Transverse colon (tissue), 4 donors: Measurements from ENCODE around the gene SLC4A8. TPM values are rescaled to one million over a fixed set of nuclear protein-coding genes. Genes with fewer than 3 reads are reported as not detected.

ENCODE experiments used
- DNase-seq: peaks from one replicate; pipeline ENCODE4 v3.0.0-alpha.2; 2019
- H3K27ac ChIP-seq, 4 donors: fragments of 200-600 bp; sonication (generic); 2 replicates each; pipeline ENCODE4 v1.5.1; 2016 to 2018; ENCODE audit warnings: inconsistent platforms in 4 of 4
- H3K27me3 ChIP-seq: fragments of 200-600 bp; sonication (generic); 2 replicates; pipeline ENCODE4 v1.5.1; 2017; ENCODE audit warnings: inconsistent platforms
- H3K36me3 ChIP-seq, 4 donors: fragments of 200-600 bp; sonication (generic); 2 replicates each; pipeline ENCODE4 v1.5.1; 2017 to 2019; ENCODE audit warnings: inconsistent platforms in 4 of 4
- H3K4me1 ChIP-seq, 4 donors: fragments of 200-600 bp; sonication (generic); 2 replicates each; pipeline ENCODE4 v1.5.1; 2017 to 2020; ENCODE audit warnings: inconsistent platforms in 4 of 4
- H3K4me3 ChIP-seq, 4 donors: fragments of 200-600 bp; sonication (generic); 1 replicate in 1 of 4; 2 replicates in 3 of 4; pipeline versions ENCODE4 v1.5.1 to v1.6.1; 2017 to 2019; ENCODE audit warnings: inconsistent platforms in 4 of 4
- H3K9me3 ChIP-seq, 2 donors: fragments of 200-600 bp; sonication (generic); 2 replicates each; pipeline ENCODE4 v1.5.1; 2017 to 2019; ENCODE audit warnings: inconsistent platforms in 2 of 2
- EP300 ChIP-seq: sonication (generic); formaldehyde crosslinking; IDR thresholded peaks from one replicate; pipeline ENCODE4 v1.6.1; 2017; ENCODE audit warnings: antibody characterized with exemption, low read depth
- POLR2A ChIP-seq: fragments of 450-650 bp; IDR thresholded peaks from one replicate; pipeline ENCODE4 v1.6.1; 2016; ENCODE audit warnings: antibody characterized with exemption, mild to moderate bottlenecking, moderate library complexity
- POLR2AphosphoS5 ChIP-seq, 3 donors: sonication (generic); formaldehyde crosslinking; IDR thresholded peaks; one replicate each; pipeline ENCODE4 v1.6.1; 2016; ENCODE audit warnings: antibody characterized with exemption in 3 of 3
- WGBS, 2 donors: methylation state at CpG; one replicate each; pipeline ENCODE4 v1.1.5; 2018; ENCODE audit warnings: low coverage in 1 of 2; 5-methylcytosine and 5-hydroxymethylcytosine counted together
- in situ Hi-C, 4 donors: fragments of 200-750 bp; cut with MboI; loops; one replicate each; pipeline versions ENCODE4 v1.15.0 to v1.15.1; 2017; ENCODE audit warnings: low sequenced_read_pairs in 3 of 4, low pct_ligation_motif_present in 1 of 4, low pct_unique_long_range_greater_than_20kb in 1 of 4
- intact Hi-C: fragments of 100-400 bp; cut with DNase I; formaldehyde crosslinking; loops from one replicate; pipeline ENCODE4 v1.15.1; 2023; ENCODE audit warnings: low total_unique reads
- total RNA-seq, 4 donors: library from RNA; depleted of rRNA; stranded (reverse); fragments of >200 nt; gene quantifications; one replicate each; pipeline ENCODE4 v1.1.0, GENCODE V29; 2016
- TF ChIP-seq, protein P1 (sequence below), 5 experiments: fragments of 200-600 bp in 3 of 5; fragments of 450-650 bp in 2 of 5; sonication (generic) in 3 of 5; IDR thresholded peaks; 1 replicate in 2 of 5; 2 replicates in 3 of 5; pipeline ENCODE4 v1.5.1; 2016 to 2017; ENCODE audit warnings: antibody characterized with exemption in 5 of 5, inconsistent platforms in 3 of 5, mild to moderate bottlenecking in 2 of 5, moderate library complexity in 1 of 5

The SLC4A8 gene
- total RNA-seq, 4 donors from 2014 or later = 0.64 to 2.2 (median 1.1) TPM; not detected in 1

DNA sequence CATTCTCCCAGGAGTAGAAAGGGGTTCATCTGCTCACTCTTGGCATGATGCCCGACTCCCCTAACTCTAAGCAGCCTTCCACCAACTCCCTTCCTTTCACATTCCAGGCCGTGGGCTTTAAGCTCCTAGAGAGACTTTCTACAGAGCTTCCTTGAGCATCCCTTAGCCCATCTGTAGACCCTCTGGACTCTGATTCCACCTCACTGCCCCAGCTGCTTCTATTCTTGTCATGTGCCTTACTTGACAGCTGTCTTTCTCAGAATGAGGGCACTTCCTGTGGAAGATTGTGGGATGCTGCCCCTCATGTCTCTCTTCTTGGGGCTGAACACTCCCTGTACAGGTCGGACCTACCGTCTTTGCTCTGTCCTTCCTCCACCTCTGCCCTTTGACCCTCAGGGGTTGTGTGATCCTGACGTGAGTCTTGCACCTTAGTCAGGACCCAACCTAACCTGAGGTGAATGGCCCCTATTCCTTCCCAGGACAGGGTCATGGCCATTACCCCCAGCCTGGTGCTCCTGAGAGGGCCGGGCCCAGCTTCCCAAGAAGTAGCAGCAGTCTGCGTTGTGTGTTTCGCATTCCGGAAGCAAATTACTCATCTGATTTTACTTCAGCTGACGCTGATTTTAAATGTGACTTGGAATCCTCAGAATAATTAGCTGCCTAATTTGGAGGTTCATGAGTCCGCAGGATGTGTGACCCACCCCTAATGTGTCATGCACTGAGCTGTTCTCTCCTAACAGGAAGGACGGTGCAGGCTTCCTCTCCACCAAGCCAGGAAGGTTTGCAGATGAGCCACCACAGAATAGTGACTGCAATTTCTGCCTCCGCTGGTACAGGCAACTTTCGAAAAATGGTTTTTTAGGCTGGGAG, 30.7 kb upstream of the SLC4A8 start:
- peaks cover 0 to 50% (median 30%) of the 10 kb centered on the region in 4 donors for H3K4me1 ChIP-seq

DNA sequence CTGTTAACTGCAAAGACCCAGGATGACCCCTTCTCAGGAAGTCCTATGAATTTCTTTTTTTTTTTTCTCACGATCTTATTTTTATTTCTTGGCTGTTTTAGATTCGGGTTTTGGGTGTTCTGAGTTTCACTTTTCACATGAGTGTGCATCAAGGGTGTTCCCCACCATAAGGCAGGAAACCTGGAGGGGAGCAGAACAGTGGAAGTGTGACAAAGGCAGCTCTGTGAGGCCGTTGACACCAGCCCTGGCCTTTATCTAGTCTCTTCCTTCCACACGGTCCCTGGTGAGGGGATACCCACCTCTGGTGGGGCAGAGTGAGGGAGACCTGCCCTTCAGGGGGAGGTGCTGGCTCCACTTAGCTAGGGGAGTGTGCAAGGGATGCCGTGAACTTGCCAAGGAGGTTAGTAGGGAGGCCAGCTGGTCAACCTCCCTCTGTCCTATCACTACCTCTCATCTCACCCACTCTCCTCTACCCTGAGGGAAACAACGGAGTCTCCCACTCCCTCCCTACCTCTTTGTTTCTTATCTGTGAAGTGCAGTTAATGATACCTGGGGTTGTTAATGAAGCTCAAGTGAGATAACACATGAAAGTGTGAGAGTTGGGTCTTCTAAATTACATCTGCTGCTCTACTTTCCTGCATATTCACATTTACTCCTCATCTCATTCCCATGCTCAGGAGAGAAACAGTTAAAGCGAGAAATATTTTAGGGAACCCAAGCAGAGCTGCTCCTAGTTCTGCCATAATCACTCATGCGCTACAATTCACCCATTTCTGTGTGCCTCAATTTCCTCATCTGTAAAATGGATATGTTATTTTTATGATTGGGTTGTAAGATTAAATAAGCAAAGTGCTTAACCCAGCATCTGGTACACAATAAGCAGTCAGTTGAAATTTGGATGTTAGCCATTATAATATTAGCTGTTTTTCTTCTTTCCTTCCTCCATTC, 29.1 kb upstream of the SLC4A8 start:
- Histone ChIP-seq H3K4me1 (peaks cover 0 to 53% (median 23%) of the 10 kb centered on the region in 4 donors), H3K27ac (no peak overlapping the region), H3K36me3 (no peaks in the 10 kb centered on the region), H3K4me3 (no peak overlapping the region), H3K27me3 (peaks cover 10% of the 10 kb centered on the region), H3K9me3 (no peaks in the 10 kb centered on the region)
- TF ChIP-seq EP300 (no peak), POLR2A (no peak), POLR2AphosphoS5 (IDR thresholded peaks at IDR 0.05) (no peak)
- TF ChIP-seq, protein P1, sequence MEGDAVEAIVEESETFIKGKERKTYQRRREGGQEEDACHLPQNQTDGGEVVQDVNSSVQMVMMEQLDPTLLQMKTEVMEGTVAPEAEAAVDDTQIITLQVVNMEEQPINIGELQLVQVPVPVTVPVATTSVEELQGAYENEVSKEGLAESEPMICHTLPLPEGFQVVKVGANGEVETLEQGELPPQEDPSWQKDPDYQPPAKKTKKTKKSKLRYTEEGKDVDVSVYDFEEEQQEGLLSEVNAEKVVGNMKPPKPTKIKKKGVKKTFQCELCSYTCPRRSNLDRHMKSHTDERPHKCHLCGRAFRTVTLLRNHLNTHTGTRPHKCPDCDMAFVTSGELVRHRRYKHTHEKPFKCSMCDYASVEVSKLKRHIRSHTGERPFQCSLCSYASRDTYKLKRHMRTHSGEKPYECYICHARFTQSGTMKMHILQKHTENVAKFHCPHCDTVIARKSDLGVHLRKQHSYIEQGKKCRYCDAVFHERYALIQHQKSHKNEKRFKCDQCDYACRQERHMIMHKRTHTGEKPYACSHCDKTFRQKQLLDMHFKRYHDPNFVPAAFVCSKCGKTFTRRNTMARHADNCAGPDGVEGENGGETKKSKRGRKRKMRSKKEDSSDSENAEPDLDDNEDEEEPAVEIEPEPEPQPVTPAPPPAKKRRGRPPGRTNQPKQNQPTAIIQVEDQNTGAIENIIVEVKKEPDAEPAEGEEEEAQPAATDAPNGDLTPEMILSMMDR (IDR thresholded peaks at IDR 0.05) = no peak
- in situ Hi-C loops = no loop called here
- intact Hi-C loops = no loop called here
- DNase-seq = no peak
- 53 to 58% methylated on average over 5 to 8 of the region's 8 CpGs for WGBS, 2 donors

More for the DNA sequence above, 30.7 kb upstream of the SLC4A8 start:
- no peak for TF ChIP-seq POLR2A
- TF ChIP-seq POLR2AphosphoS5 (IDR thresholded peaks at IDR 0.05) = no peak
- no peak for TF ChIP-seq EP300
- TF ChIP-seq, protein P1 (IDR thresholded peaks at IDR 0.05) = no peak
- Histone ChIP-seq H3K27me3 (peaks cover 7% of the 10 kb centered on the region), H3K36me3 (no peaks in the 10 kb centered on the region), H3K27ac (peak overlapping the region in 3 of 4 donors; percentile 22 to 33 (median 27)), H3K9me3 (no peaks in the 10 kb centered on the region), H3K4me3 (no peak overlapping the region)
- intact Hi-C loops = no loop called here
- DNase-seq = peak; percentile 28
- WGBS, 2 donors = 80 to 85% methylated on average over 3 to 14 of the region's 14 CpGs
- in situ Hi-C loops = no loop called here

DNA sequence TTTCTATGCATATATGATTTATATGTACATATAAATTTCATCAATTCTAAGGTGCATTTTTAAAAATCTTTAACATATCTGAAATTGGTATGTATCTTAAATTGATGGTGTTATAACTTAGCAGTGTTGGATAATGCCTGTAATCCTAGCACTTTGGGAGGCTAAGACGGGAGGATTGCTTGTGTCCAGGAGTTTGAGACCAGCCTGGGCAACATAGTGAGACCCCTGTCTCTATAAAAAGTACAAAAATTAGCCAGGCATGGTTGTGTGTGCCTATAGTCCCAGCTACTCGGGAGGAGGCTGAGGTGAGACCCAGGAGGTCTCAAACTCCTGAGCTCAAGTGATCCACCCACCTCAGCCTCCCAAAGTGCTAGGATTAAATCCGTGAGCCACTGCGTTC, 27.0 kb upstream of the SLC4A8 start:
- peaks cover 3% of the 10 kb centered on the region for H3K27me3 ChIP-seq
- H3K36me3 ChIP-seq = no peaks in the 10 kb centered on the region
- H3K27ac ChIP-seq = no peak overlapping the region
- 45 to 63% methylated on average over 4 of the region's 4 CpGs for WGBS, 2 donors
- TF ChIP-seq, protein P1 (IDR thresholded peaks at IDR 0.05) = no peak
- TF ChIP-seq EP300 (no peak), POLR2AphosphoS5 (IDR thresholded peaks at IDR 0.05) (no peak), POLR2A (no peak)
- in situ Hi-C loops (no loop called here), intact Hi-C loops (no loop called here)
- H3K9me3 ChIP-seq = no peaks in the 10 kb centered on the region
- H3K4me1 ChIP-seq = peaks cover 0 to 43% (median 15%) of the 10 kb centered on the region in 4 donors
- no peak overlapping the region for H3K4me3 ChIP-seq
- no peak for DNase-seq

DNA sequence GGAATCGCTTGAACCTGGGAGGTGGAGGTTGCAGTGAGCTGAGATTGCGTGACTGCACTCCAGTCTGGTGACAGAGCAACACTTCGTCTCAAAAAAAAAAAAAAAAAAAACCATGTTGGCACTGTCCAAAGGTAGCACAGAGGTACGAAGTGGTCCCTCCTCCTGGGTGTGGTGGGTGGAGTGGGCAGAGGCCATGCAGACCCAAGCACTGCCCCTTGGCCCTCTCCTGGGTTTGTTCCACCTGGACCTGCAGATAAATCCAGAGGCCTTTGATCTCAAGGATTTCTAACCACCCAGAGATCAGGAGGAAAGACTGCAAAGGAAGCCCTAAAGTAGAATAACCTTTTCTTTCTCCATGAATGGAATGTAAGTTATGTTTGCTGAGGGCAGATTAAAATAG, 24.7 kb upstream of the SLC4A8 start:
- intact Hi-C loops (no loop called here), in situ Hi-C loops (no loop called here)
- no peaks in the 10 kb centered on the region for H3K36me3 ChIP-seq
- peaks cover 3% of the 10 kb centered on the region for H3K27me3 ChIP-seq
- H3K4me1 ChIP-seq = peaks cover 0 to 40% (median 13%) of the 10 kb centered on the region in 4 donors
- peak; percentile 62 for DNase-seq
- H3K4me3 ChIP-seq = no peak overlapping the region
- peak overlapping the region in 2 of 4 donors; percentile 11 to 37 for H3K27ac ChIP-seq
- WGBS, 2 donors = 33 to 60% methylated on average over 2 to 4 of the region's 4 CpGs
- TF ChIP-seq, protein P1 (IDR thresholded peaks at IDR 0.05) = no peak
- TF ChIP-seq POLR2AphosphoS5 (IDR thresholded peaks at IDR 0.05) = peak in 1 of 3 donors; percentile 10
- no peaks in the 10 kb centered on the region for H3K9me3 ChIP-seq
